ENCODE measurements around the gene CSNK1E. TPM values are rescaled to one million over a fixed set of nuclear protein-coding genes. Genes with fewer than 3 reads are reported as not detected.

Gene CSNK1E
- polyA plus RNA-seq, 1 donor (not counting 4 experiments of a cell fraction or from before 2014, with no cell fraction given) = 168 TPM

- Histone ChIP-seq H3K4me3 (ENCODE audit: control insufficient read depth in 2 of 3, extremely low read depth in 1 of 3, insufficient read depth in 2 of 3, low read depth in 1 of 3, low read length in 3 of 3) (no peak overlapping the region), H3K36me3 (ENCODE audit: control insufficient read depth in 2 of 2, extremely low read depth in 1 of 2, insufficient read depth in 2 of 2, low read length in 2 of 2) (peaks cover 1 to 8% of the 10 kb centered on the region in 2 experiments), H3K9me3 (ENCODE audit: control insufficient read depth, low read depth, low read length) (no peaks in the 10 kb centered on the region), H4K20me1 (ENCODE audit: control insufficient read depth, extremely low read depth, insufficient read depth, low read length) (no peaks in the 10 kb centered on the region), H3K9ac (ENCODE audit: control insufficient read depth, extremely low read depth, insufficient read depth, low read length) (no peak overlapping the region), H2AFZ (ENCODE audit: control insufficient read depth, low read length) (no peak overlapping the region), H3K79me2 (ENCODE audit: control insufficient read depth, insufficient read depth, low read length) (no peaks in the 10 kb centered on the region), H3K9me1 (ENCODE audit: control insufficient read depth, extremely low read depth, insufficient read depth, low read length) (no peaks in the 10 kb centered on the region), H3K4me1 (ENCODE audit: control insufficient read depth, extremely low read depth, insufficient read depth, low read length) (peaks cover 17% of the 10 kb centered on the region), H3K4me2 (ENCODE audit: control insufficient read depth, extremely low read depth, insufficient read depth, low read depth, low read length) (no peak overlapping the region), H3K27ac (ENCODE audit: control insufficient read depth, insufficient read depth, low read length) (no peak overlapping the region), H3K27me3 (ENCODE audit: control insufficient read depth, extremely low read depth, insufficient read depth, low read length) (no peaks in the 10 kb centered on the region)
- dilution Hi-C loops (cut with MboI; ENCODE audit: extremely low pct_ligation_motif_present, low sequenced_read_pairs) = no loop called here
- no peak for TF ChIP-seq EZH2 (IDR thresholded peaks at IDR 0.05; ENCODE audit: low read length)
- TF ChIP-seq, protein P1, sequence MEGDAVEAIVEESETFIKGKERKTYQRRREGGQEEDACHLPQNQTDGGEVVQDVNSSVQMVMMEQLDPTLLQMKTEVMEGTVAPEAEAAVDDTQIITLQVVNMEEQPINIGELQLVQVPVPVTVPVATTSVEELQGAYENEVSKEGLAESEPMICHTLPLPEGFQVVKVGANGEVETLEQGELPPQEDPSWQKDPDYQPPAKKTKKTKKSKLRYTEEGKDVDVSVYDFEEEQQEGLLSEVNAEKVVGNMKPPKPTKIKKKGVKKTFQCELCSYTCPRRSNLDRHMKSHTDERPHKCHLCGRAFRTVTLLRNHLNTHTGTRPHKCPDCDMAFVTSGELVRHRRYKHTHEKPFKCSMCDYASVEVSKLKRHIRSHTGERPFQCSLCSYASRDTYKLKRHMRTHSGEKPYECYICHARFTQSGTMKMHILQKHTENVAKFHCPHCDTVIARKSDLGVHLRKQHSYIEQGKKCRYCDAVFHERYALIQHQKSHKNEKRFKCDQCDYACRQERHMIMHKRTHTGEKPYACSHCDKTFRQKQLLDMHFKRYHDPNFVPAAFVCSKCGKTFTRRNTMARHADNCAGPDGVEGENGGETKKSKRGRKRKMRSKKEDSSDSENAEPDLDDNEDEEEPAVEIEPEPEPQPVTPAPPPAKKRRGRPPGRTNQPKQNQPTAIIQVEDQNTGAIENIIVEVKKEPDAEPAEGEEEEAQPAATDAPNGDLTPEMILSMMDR (optimal IDR thresholded peaks at IDR 0.05 in 1 of 3, IDR thresholded peaks at IDR 0.05 in 1 of 3, conservative IDR thresholded peaks at IDR 0.05 in 1 of 3; ENCODE audit: extremely low read depth in 1 of 3, insufficient read depth in 2 of 3, low read length in 3 of 3) = no peak
- DNase-seq (ENCODE audit: low read depth, low spot score) (no peak), FAIRE-seq (no peak)
Observed at GRCh38 chr22:38352436-38352835, 35.2 kb upstream of the CSNK1E start.

DNA sequence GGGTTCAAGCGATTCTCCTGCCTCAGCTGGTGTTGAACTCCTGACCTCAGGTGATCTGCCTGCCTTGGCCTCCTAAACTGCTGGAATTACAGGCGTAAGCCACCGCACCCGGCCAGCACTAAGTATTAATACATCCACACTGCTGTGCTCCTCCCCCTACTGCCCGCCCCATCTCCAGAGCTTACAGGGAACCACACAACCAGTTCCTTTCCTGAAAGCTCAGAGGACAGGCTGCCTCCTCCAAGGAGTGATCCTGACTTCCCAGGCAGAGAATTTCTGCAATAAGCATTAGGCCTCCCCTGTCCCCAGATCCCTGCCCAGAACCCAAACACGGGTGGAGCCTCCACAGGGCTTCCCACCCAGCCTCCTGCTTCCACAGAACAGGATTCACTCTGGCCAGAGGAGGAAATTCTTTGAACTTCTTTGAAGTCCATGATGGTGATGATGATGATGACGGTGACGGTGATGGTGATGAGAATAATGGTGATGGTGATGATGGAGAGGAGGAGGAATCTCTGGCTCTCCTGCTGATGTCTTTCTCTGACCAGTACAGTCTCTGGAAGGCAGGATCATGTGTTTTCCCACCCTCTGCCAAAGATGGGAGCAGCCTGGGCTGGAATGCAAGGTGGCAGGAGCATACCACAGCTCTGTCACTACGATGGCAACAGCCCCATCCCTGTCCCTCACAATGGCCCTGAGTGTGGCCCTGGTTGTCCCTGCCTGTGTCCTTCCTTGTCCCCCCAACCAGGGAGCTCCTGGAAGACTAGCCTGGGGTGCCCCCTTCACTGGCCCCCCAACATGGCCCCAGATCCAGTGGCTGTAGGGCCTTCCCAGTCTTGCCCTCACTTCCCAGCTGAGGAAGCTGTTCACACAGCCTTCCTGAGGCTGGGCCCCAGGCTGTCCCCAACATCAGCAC is 33.5 kb upstream of the CSNK1E start:
- H3K36me3 ChIP-seq (ENCODE audit: control insufficient read depth in 2 of 2, extremely low read depth in 1 of 2, insufficient read depth in 2 of 2, low read length in 2 of 2) = peaks cover 1 to 8% of the 10 kb centered on the region in 2 experiments
- no peak overlapping the region for H2AFZ ChIP-seq (ENCODE audit: control insufficient read depth, low read length)
- FAIRE-seq = no peak
- H3K4me3 ChIP-seq (ENCODE audit: control insufficient read depth in 2 of 3, extremely low read depth in 1 of 3, insufficient read depth in 2 of 3, low read depth in 1 of 3, low read length in 3 of 3) = no peak overlapping the region
- dilution Hi-C loops (cut with MboI; ENCODE audit: extremely low pct_ligation_motif_present, low sequenced_read_pairs) = no loop called here
- no peaks in the 10 kb centered on the region for H3K9me1 ChIP-seq (ENCODE audit: control insufficient read depth, extremely low read depth, insufficient read depth, low read length)
- TF ChIP-seq, protein P1 (optimal IDR thresholded peaks at IDR 0.05 in 1 of 3, IDR thresholded peaks at IDR 0.05 in 1 of 3, conservative IDR thresholded peaks at IDR 0.05 in 1 of 3; ENCODE audit: extremely low read depth in 1 of 3, insufficient read depth in 2 of 3, low read length in 3 of 3) = no peak
- TF ChIP-seq EZH2 (IDR thresholded peaks at IDR 0.05; ENCODE audit: low read length) = no peak
- H3K9me3 ChIP-seq (ENCODE audit: control insufficient read depth, low read depth, low read length) = no peaks in the 10 kb centered on the region
- H3K27me3 ChIP-seq (ENCODE audit: control insufficient read depth, extremely low read depth, insufficient read depth, low read length) = no peaks in the 10 kb centered on the region
- DNase-seq (ENCODE audit: low read depth, low spot score) = no peak
- no peak overlapping the region for H3K4me2 ChIP-seq (ENCODE audit: control insufficient read depth, extremely low read depth, insufficient read depth, low read depth, low read length)
- H3K4me1 ChIP-seq (ENCODE audit: control insufficient read depth, extremely low read depth, insufficient read depth, low read length) = peaks cover 18% of the 10 kb centered on the region
- H4K20me1 ChIP-seq (ENCODE audit: control insufficient read depth, extremely low read depth, insufficient read depth, low read length) = no peaks in the 10 kb centered on the region
- no peak overlapping the region for H3K9ac ChIP-seq (ENCODE audit: control insufficient read depth, extremely low read depth, insufficient read depth, low read length)
- no peak overlapping the region for H3K27ac ChIP-seq (ENCODE audit: control insufficient read depth, insufficient read depth, low read length)
- H3K79me2 ChIP-seq (ENCODE audit: control insufficient read depth, insufficient read depth, low read length) = no peaks in the 10 kb centered on the region
